Measurements from ENCODE around the gene PRUNE2. TPM values are rescaled to one million over a fixed set of nuclear protein-coding genes. Genes with fewer than 3 reads are reported as not detected.
"Not testable (repeated sequence)": the region's sequence is repeated elsewhere in the genome, so short reads cannot be mapped to it uniquely, and the experiment has no call there.

The PRUNE2 gene
- total RNA-seq, 2 donors from 2014 or later: 0.24 to 0.39 TPM

GRCh38 chr9:76772686-76773445, 133.0 kb downstream of the PRUNE2 start:
- Mint-ChIP-seq H3K36me3 (ENCODE audit: low read depth) (no peaks in the 10 kb centered on the region), H3K27me3 (peaks cover under 1% of the 10 kb centered on the region), H3K4me1 (no peaks in the 10 kb centered on the region), H3K27ac (no peak overlapping the region), H3K9me3 (no peaks in the 10 kb centered on the region), H3K4me3 (no peak overlapping the region)
- no peak for ATAC-seq (replicated peaks)

DNA sequence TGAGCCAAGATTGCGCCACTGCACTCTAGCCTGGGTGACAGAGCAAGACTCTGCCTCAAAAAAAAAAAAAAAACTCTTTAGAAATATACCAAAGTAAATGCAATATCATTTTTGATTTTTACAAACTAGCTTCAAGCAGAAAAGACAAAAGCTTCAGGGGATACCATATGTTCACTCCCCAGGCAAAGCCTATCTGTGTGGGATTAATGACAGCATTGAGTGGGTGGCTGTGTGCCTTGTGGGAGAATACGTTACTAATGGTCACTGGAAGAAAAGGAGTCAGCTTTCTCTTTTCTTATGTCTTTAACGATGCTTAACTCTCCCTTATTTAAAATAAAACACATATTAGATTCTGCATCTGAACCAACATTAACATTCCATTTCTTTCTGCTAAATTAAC, 139.8 kb downstream of the PRUNE2 start:
- H3K27me3 Mint-ChIP-seq: peaks cover 16% of the 10 kb centered on the region
- H3K4me1 Mint-ChIP-seq: no peaks in the 10 kb centered on the region
- no peak overlapping the region for H3K27ac Mint-ChIP-seq
- ATAC-seq (replicated peaks): no peak
- H3K9me3 Mint-ChIP-seq: no peaks in the 10 kb centered on the region
- H3K36me3 Mint-ChIP-seq (ENCODE audit: low read depth): no peaks in the 10 kb centered on the region
- no peak overlapping the region for H3K4me3 Mint-ChIP-seq

GRCh38 chr9:76764138-76764537, 141.8 kb downstream of the PRUNE2 start, which contains the start of gene PCA3:
Gene PCA3, plus strand, starts transcription at chr9:76764438.
- Mint-ChIP-seq H3K4me3 (no peak within 1 kb of the TSS), H3K4me1 (no peaks in the 10 kb centered on the region), H3K27ac (no peak within 1 kb of the TSS), H3K36me3 (ENCODE audit: low read depth) (no peaks in the 10 kb centered on the region), H3K27me3 (peaks cover 21% of the 10 kb centered on the region), H3K9me3 (no peaks in the 10 kb centered on the region)
- no peak for ATAC-seq (replicated peaks)

- Mint-ChIP-seq H3K36me3 (ENCODE audit: low read depth) (no peaks in the 10 kb centered on the region), H3K9me3 (no peaks in the 10 kb centered on the region), H3K4me3 (no peak overlapping the region), H3K27me3 (peaks cover 17% of the 10 kb centered on the region), H3K4me1 (no peaks in the 10 kb centered on the region), H3K27ac (no peak overlapping the region)
- no peak for ATAC-seq (replicated peaks)
Observed at GRCh38 chr9:76761448-76761847, 144.5 kb downstream of the PRUNE2 start.

GRCh38 chr9:76759732-76760131, 146.2 kb downstream of the PRUNE2 start:
- Mint-ChIP-seq H3K4me1 (peaks cover 4% of the 10 kb centered on the region), H3K36me3 (ENCODE audit: low read depth) (no peaks in the 10 kb centered on the region), H3K27ac (no peak overlapping the region), H3K27me3 (peaks cover 19% of the 10 kb centered on the region), H3K9me3 (no peaks in the 10 kb centered on the region), H3K4me3 (no peak overlapping the region)
- ATAC-seq (replicated peaks): no peak

GRCh38 chr9:76758476-76758875, 147.4 kb downstream of the PRUNE2 start:
- H3K27ac Mint-ChIP-seq: no peak overlapping the region
- H3K36me3 Mint-ChIP-seq (ENCODE audit: low read depth): no peaks in the 10 kb centered on the region

GRCh38 chr9:76756941-76757673, 148.8 kb downstream of the PRUNE2 start:
- no peak overlapping the region for H3K27ac Mint-ChIP-seq
- H3K9me3 Mint-ChIP-seq: no peaks in the 10 kb centered on the region
- no peak for ATAC-seq (replicated peaks)
- peaks cover 4% of the 10 kb centered on the region for H3K4me1 Mint-ChIP-seq
- H3K36me3 Mint-ChIP-seq (ENCODE audit: low read depth): no peaks in the 10 kb centered on the region
- no peak overlapping the region for H3K4me3 Mint-ChIP-seq
- H3K27me3 Mint-ChIP-seq: peaks cover 16% of the 10 kb centered on the region

More at GRCh38 chr9:76758476-76758875, 147.4 kb downstream of the PRUNE2 start:
- no peak for ATAC-seq (replicated peaks)
- Mint-ChIP-seq H3K27me3 (peaks cover 19% of the 10 kb centered on the region), H3K4me1 (peaks cover 4% of the 10 kb centered on the region), H3K4me3 (no peak overlapping the region), H3K9me3 (no peaks in the 10 kb centered on the region)

GRCh38 chr9:76756268-76756640, 149.7 kb downstream of the PRUNE2 start:
- H3K36me3 Mint-ChIP-seq (ENCODE audit: low read depth): no peaks in the 10 kb centered on the region
- H3K27ac Mint-ChIP-seq: no peak overlapping the region
- no peak overlapping the region for H3K4me3 Mint-ChIP-seq
- H3K9me3 Mint-ChIP-seq: no peaks in the 10 kb centered on the region
- peaks cover 16% of the 10 kb centered on the region for H3K27me3 Mint-ChIP-seq
- no peak for ATAC-seq (replicated peaks)
- H3K4me1 Mint-ChIP-seq: peaks cover 4% of the 10 kb centered on the region

- Mint-ChIP-seq H3K27ac (no peak overlapping the region), H3K9me3 (no peaks in the 10 kb centered on the region), H3K4me1 (peaks cover 4% of the 10 kb centered on the region), H3K4me3 (no peak overlapping the region), H3K36me3 (ENCODE audit: low read depth) (no peaks in the 10 kb centered on the region), H3K27me3 (peaks cover 9% of the 10 kb centered on the region)
- no peak for ATAC-seq (replicated peaks)
Observed at GRCh38 chr9:76751001-76751400, 154.9 kb downstream of the PRUNE2 start.

GRCh38 chr9:76744336-76744735, 161.6 kb downstream of the PRUNE2 start:
- ATAC-seq (replicated peaks): peak; percentile 57
- no peak overlapping the region for H3K27ac Mint-ChIP-seq
- H3K36me3 Mint-ChIP-seq (ENCODE audit: low read depth): no peaks in the 10 kb centered on the region
- H3K27me3 Mint-ChIP-seq: peaks cover 21% of the 10 kb centered on the region
- H3K4me1 Mint-ChIP-seq: no peaks in the 10 kb centered on the region
- H3K4me3 Mint-ChIP-seq: no peak overlapping the region
- peaks cover 15% of the 10 kb centered on the region for H3K9me3 Mint-ChIP-seq

- Mint-ChIP-seq H3K4me3 (no peak overlapping the region), H3K36me3 (ENCODE audit: low read depth) (no peaks in the 10 kb centered on the region), H3K27me3 (peaks cover 23% of the 10 kb centered on the region), H3K27ac (no peak overlapping the region), H3K4me1 (no peaks in the 10 kb centered on the region), H3K9me3 (peaks cover 15% of the 10 kb centered on the region)
- ATAC-seq (replicated peaks): no peak
Observed at GRCh38 chr9:76743931-76744330, 162.0 kb downstream of the PRUNE2 start.

GRCh38 chr9:76742890-76743289, 163.0 kb downstream of the PRUNE2 start:
- ATAC-seq (replicated peaks); H3K27ac Mint-ChIP-seq; H3K4me1 Mint-ChIP-seq; H3K4me3 Mint-ChIP-seq; H3K36me3 Mint-ChIP-seq (ENCODE audit: low read depth): not testable (repeated sequence)
- peaks cover 15% of the 10 kb centered on the region for H3K9me3 Mint-ChIP-seq
- peaks cover 24% of the 10 kb centered on the region for H3K27me3 Mint-ChIP-seq

- ATAC-seq (replicated peaks): no peak
- Mint-ChIP-seq H3K27me3 (peaks cover 24% of the 10 kb centered on the region), H3K9me3 (peaks cover 15% of the 10 kb centered on the region), H3K4me3 (no peak overlapping the region), H3K4me1 (no peaks in the 10 kb centered on the region), H3K36me3 (ENCODE audit: low read depth) (no peaks in the 10 kb centered on the region), H3K27ac (no peak overlapping the region)
Observed at GRCh38 chr9:76741524-76741923, 164.4 kb downstream of the PRUNE2 start.

GRCh38 chr9:76738402-76738801, 167.5 kb downstream of the PRUNE2 start:
- ATAC-seq (replicated peaks): no peak
- no peaks in the 10 kb centered on the region for H3K36me3 Mint-ChIP-seq (ENCODE audit: low read depth)

More at GRCh38 chr9:76738402-76738801, 167.5 kb downstream of the PRUNE2 start:
- Mint-ChIP-seq H3K4me1 (no peaks in the 10 kb centered on the region), H3K4me3 (no peak overlapping the region), H3K27ac (no peak overlapping the region), H3K9me3 (peaks cover 11% of the 10 kb centered on the region), H3K27me3 (peaks cover 29% of the 10 kb centered on the region)
